C4-2B (cell line): Measurements from ENCODE around the gene ATP10D.
"Not testable (repeated sequence)": the region's sequence is repeated elsewhere in the genome, so short reads cannot be mapped to it uniquely, and the experiment has no call there.

Experiments
- H3K27ac ChIP-seq: fragments of 450-650 bp; 2 replicates; pipeline ENCODE4 v1.5.1; 2017
- ZFX ChIP-seq: fragments of 450-650 bp; IDR thresholded peaks from 2 replicates; pipeline ENCODE4 v1.6.1; 2017
- TF ChIP-seq, protein P1 (sequence below): fragments of 450-650 bp; conservative IDR thresholded peaks from 2 replicates; pipeline ENCODE4 v1.5.1; 2017; ENCODE audit warnings: mild to moderate bottlenecking

Gene ATP10D

DNA sequence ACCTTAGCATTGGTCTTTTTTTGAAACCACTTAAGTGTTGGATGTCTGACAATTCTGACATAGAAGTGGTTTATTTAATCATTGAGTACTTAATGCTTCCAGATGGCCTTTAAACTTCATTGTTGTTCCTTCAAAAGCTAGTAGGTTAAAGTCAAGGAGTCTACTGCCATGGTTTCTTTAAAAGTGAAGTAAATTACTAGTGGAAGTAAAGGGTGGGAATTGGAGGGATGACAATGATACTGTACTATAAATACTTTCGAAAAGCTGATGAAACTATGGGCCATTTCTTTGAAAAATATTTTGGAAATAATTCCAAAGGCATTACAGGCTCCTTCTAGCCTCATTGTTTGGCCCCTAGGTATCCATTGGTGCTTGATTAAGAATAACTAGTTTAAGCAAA lies 51.9 kb downstream of the ATP10D start:
- TF ChIP-seq, protein P1, sequence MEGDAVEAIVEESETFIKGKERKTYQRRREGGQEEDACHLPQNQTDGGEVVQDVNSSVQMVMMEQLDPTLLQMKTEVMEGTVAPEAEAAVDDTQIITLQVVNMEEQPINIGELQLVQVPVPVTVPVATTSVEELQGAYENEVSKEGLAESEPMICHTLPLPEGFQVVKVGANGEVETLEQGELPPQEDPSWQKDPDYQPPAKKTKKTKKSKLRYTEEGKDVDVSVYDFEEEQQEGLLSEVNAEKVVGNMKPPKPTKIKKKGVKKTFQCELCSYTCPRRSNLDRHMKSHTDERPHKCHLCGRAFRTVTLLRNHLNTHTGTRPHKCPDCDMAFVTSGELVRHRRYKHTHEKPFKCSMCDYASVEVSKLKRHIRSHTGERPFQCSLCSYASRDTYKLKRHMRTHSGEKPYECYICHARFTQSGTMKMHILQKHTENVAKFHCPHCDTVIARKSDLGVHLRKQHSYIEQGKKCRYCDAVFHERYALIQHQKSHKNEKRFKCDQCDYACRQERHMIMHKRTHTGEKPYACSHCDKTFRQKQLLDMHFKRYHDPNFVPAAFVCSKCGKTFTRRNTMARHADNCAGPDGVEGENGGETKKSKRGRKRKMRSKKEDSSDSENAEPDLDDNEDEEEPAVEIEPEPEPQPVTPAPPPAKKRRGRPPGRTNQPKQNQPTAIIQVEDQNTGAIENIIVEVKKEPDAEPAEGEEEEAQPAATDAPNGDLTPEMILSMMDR: no peak
- no peak for TF ChIP-seq ZFX
- no peak overlapping the region for H3K27ac ChIP-seq

DNA sequence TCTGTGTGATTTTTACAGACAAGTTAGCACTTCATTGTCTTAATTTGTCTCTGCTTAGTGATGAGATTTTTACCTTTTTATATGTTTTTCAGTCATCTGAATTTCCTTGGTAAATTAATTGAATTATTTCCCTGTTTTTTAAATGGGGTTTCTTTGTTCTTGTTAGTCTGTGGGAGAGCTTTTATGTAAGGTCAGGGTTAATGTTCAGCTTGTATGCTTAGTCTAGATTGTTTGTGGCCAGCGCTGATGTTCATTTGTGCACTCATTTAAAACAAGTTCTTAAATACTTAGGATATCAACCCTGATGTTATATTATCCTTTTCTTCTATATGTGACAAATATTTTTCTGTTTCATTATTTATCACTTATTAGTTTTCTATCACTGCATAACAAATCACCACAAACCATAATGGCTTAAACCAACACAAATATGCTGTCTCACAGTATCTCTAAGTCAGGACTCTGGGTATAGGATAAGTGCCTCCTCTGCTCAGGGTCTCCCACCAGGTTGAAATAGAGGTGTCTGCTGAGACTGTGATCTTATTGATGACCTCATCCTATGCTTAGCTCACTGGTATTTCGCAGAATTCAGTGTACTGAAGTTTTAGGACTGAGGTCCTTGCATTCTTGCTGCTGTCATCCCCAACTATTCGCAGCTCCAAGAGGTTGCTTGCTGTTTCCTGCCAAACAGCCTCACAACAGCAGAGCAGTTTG lies 53.2 kb downstream of the ATP10D start:
- no peak for TF ChIP-seq ZFX
- TF ChIP-seq, protein P1: no peak
- no peak overlapping the region for H3K27ac ChIP-seq

GRCh38 chr4:47538825-47539154 lies 53.7 kb downstream of the ATP10D start:
- TF ChIP-seq, protein P1: no peak
- H3K27ac ChIP-seq: no peak overlapping the region

DNA sequence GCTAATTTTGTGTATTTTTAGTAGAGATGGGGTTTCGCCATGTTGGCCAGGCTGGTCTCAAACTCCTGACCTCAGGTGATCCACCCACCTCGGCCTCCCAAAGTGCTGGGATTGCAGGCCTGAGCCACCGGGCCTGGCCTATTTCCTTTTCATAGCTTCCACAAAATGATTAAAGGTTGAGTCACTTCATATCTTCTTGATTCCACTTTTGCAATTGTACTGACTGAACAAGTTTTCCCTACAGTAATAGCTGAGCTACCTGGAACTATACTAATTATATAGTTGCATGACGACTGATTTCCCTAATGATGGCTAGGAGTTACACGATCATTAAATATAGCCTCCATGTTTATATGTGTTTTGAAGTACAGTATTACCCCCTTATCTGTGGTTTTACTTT lies 57.6 kb downstream of the ATP10D start:
- not testable (repeated sequence) for H3K27ac ChIP-seq

GRCh38 chr4:47543331-47543730 lies 58.3 kb downstream of the ATP10D start:
- no peak overlapping the region for H3K27ac ChIP-seq
- no peak for TF ChIP-seq ZFX
- TF ChIP-seq, protein P1: no peak

DNA sequence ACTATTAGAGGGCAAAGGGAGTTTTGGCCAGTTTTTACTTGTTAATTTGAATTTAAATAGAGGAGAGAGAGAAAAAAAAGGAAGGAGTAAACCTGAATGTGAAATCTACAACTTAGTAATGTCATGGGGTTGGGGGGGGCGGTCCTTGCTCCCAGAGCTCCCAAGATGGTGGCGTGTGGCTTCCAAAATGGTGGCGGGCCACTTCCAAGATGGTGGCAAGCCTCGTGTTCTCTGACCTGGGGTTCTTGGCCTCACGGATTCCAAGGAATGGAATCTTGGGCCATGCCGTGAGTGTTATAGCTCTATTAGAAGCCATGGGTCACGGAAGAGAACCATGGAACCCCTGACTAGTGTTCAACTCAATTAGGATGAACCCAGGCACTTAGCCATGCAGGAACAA lies 65.3 kb downstream of the ATP10D start:
- H3K27ac ChIP-seq: not testable (repeated sequence)

DNA sequence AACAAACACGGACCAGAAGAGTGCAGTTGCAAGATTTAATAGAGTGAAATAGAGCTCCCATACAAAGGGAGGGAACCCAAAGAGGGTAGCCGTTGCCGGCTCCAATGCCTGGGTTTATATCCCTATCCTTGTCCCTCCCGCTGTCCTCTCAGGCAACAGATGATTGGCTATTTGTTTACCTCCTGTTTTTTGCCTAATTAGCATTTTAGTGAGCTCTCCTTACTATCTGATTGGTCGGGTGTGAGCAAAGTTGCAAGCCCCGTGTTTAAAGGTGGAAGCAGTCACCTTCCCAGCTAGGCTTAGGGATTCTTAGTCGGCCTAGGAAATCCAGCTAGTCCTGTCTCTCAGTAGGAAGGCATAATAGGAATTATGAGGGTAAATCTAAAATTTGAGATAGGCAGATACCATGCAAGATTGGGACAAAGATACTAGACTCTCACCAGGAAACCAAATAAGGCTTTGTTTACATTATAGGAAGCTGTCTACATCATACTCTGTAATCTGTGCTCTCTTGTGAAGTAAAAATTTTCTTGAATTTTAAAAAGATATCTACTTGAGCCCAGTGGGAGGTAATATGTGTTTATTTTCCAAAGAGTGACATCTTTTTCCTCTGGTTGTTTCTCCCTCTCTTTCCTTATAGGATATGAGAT lies 65.9 kb downstream of the ATP10D start:
- H3K27ac ChIP-seq: no peak overlapping the region
- TF ChIP-seq, protein P1: no peak
- no peak for TF ChIP-seq ZFX

DNA sequence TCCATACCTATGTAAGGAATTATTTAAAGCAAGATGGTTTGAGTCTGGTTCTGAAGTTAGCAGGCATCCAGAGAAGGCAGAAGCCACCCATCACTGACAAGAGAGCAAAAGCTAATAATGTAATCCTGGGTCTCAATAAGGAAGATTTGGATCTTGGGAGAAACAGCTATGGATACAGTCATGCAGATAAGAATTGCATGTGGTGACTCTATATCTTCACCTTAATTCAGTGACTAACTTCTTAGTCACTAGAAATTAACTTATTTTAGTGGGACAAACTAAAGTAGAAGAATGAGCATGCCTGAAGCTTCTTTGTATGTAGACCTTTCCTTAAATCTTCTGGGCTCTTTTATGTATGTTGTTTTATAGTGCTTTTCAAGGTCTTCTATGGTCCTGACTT lies 66.6 kb downstream of the ATP10D start:
- TF ChIP-seq, protein P1: no peak
- no peak for TF ChIP-seq ZFX
- no peak overlapping the region for H3K27ac ChIP-seq
